ENCODE data around the gene CCR5AS.

CCR5AS gene

DNA sequence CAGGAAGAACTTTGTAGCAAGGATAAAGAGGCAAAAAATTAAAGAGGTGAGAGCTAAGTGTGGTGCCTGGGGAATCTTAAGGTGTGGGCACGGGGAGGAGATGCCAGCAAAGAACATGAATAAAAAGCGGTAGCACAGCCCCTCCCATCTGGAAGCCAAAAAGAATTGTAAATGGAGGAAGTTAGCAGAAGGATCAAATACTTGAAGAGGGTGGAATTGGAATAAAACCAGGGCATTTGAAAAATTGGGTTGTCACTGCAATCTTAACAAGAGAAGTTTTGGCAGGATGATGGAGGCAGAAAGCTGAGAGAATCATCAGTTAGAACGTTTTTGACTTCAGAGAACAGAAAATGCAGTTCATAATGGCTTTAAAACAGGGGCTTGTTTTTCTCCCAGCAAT is 50.6 kb downstream of the CCR5AS start:
- DNase-seq: no peak
- H3K9me3 ChIP-seq: no peaks in the 10 kb centered on the region
- intact Hi-C loops (cut with DNase I; ENCODE audit: low total_unique reads): no loop called here
- peak overlapping the region in 4 of 8 donors; percentile 23 to 64 (median 32) for H3K4me3 ChIP-seq
- H3K36me3 ChIP-seq: no peaks in the 10 kb centered on the region
- H3K27me3 ChIP-seq (replicated peaks in 1 of 7): no peaks in the 10 kb centered on the region
- WGBS, 5 donors: 56 to 76% (median 64%) methylated on average over 3 of the region's 3 CpGs
- TF ChIP-seq POLR2AphosphoS5 (IDR thresholded peaks at IDR 0.05) (no peak), POLR2A (IDR thresholded peaks at IDR 0.05) (no peak)
- TF ChIP-seq, protein P1, sequence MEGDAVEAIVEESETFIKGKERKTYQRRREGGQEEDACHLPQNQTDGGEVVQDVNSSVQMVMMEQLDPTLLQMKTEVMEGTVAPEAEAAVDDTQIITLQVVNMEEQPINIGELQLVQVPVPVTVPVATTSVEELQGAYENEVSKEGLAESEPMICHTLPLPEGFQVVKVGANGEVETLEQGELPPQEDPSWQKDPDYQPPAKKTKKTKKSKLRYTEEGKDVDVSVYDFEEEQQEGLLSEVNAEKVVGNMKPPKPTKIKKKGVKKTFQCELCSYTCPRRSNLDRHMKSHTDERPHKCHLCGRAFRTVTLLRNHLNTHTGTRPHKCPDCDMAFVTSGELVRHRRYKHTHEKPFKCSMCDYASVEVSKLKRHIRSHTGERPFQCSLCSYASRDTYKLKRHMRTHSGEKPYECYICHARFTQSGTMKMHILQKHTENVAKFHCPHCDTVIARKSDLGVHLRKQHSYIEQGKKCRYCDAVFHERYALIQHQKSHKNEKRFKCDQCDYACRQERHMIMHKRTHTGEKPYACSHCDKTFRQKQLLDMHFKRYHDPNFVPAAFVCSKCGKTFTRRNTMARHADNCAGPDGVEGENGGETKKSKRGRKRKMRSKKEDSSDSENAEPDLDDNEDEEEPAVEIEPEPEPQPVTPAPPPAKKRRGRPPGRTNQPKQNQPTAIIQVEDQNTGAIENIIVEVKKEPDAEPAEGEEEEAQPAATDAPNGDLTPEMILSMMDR (IDR thresholded peaks at IDR 0.05 in 8 of 11, conservative IDR thresholded peaks at IDR 0.05 in 3 of 11): no peak
- H3K27ac ChIP-seq: peak overlapping the region in 3 of 8 donors; percentile 55 to 76 (median 72)
- peaks cover 7 to 88% (median 41%) of the 10 kb centered on the region in 6 donors for H3K4me1 ChIP-seq

DNA sequence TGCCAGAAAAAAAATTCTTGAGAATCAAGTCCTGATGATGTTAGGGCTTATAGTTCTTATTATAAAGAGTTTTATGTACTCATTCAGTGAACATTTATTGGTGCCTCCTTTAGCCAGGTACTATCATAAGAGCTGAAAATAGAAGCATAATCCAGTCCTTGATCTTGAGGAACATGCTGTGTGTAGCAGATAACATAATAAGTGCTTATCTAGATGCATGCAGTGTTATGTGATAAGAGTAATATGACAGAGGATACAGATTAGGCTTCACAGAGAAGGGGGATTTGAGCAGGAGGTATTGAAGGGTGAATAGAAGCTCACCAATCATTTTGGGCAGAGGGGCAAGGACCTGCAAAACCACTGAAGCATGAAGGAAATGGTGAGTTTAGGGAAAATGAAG is 51.9 kb downstream of the CCR5AS start:
- Histone ChIP-seq H3K9me3 (no peaks in the 10 kb centered on the region), H3K36me3 (no peaks in the 10 kb centered on the region), H3K4me1 (peaks cover 9 to 88% (median 41%) of the 10 kb centered on the region in 6 donors), H3K27me3 (replicated peaks in 1 of 7) (no peaks in the 10 kb centered on the region), H3K4me3 (peak overlapping the region in 4 of 8 donors; percentile 23 to 64 (median 32)), H3K27ac (peak overlapping the region in 4 of 8 donors; percentile 55 to 76 (median 68))
- intact Hi-C loops (cut with DNase I; ENCODE audit: low total_unique reads): no loop called here
- TF ChIP-seq POLR2AphosphoS5 (IDR thresholded peaks at IDR 0.05) (no peak), POLR2A (IDR thresholded peaks at IDR 0.05) (no peak)
- TF ChIP-seq, protein P1 (IDR thresholded peaks at IDR 0.05 in 8 of 11, conservative IDR thresholded peaks at IDR 0.05 in 3 of 11): no peak
- DNase-seq: no peak

DNA sequence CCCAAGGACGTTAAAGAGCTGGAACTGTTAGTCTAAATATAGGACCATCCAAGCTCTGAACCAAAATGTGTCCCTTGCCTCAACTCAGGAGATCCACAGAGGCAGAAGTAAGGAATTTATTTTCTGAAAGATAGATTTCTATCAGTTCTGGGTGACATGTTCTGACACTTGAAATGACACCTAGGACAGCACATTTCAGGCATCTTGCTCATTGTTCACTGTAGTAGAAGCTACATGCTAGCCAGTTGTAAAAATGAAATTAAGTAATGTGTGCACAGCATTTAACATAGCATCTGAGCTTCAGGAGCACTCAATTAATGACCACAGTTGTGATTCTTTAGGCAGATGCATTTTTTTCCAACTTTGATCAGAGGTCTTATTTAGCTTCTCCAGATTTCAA is 52.4 kb downstream of the CCR5AS start:
- TF ChIP-seq POLR2AphosphoS5 (IDR thresholded peaks at IDR 0.05): no peak
- TF ChIP-seq, protein P1 (IDR thresholded peaks at IDR 0.05 in 8 of 11, conservative IDR thresholded peaks at IDR 0.05 in 3 of 11): no peak
- TF ChIP-seq POLR2A (IDR thresholded peaks at IDR 0.05): no peak
- H3K36me3 ChIP-seq: no peaks in the 10 kb centered on the region
- no peak for DNase-seq
- peaks cover 7 to 88% (median 42%) of the 10 kb centered on the region in 6 donors for H3K4me1 ChIP-seq
- no peaks in the 10 kb centered on the region for H3K27me3 ChIP-seq (replicated peaks in 1 of 7)
- H3K4me3 ChIP-seq: peak overlapping the region in 5 of 8 donors; percentile 4 to 64 (median 29)
- 27 to 70% (median 42%) methylated on average over 1 of the region's 1 CpG for WGBS, 5 donors
- H3K27ac ChIP-seq: peak overlapping the region in 5 of 8 donors; percentile 7 to 76 (median 64)
- intact Hi-C loops (cut with DNase I; ENCODE audit: low total_unique reads): no loop called here
- no peaks in the 10 kb centered on the region for H3K9me3 ChIP-seq

DNA sequence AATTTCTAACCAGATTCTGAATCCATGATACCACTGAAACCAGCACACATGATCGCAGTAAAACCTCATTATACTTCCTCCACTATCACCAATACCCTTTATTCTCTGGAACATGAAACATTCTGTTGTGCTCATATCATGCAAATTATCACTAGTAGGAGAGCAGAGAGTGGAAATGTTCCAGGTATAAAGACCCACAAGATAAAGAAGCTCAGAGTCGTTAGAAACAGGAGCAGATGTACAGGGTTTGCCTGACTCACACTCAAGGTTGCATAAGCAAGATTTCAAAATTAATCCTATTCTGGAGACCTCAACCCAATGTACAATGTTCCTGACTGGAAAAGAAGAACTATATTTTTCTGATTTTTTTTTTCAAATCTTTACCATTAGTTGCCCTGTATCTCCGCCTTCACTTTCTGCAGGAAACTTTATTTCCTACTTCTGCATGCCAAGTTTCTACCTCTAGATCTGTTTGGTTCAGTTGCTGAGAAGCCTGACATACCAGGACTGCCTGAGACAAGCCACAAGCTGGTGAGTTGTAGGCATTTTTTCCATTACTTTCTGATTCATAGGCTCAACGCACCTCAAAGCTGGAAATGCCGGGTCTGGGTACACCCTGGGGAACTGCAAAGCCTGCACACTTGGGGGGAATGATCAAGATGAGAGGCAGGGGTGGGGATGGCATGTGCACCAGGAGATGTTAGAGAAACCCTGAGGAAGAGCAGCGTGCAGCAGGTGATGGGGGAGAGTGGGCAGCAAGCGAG is 53.0 kb downstream of the CCR5AS start, which contains the start of gene CCR2:
Gene CCR2 (plus strand): TSS at position 465 of the 764 bp plus-strand sequence. CDS start 3,417 bp downstream, outside the sequence.
- DNase-seq: no peak
- intact Hi-C loops (cut with DNase I; ENCODE audit: low total_unique reads): no loop called here
- peak within 1 kb of the TSS in 5 of 8 donors; percentile 4 to 64 (median 29) for H3K4me3 ChIP-seq
- H3K9me3 ChIP-seq: no peaks in the 10 kb centered on the region
- H3K36me3 ChIP-seq: no peaks in the 10 kb centered on the region
- TF ChIP-seq POLR2AphosphoS5 (IDR thresholded peaks at IDR 0.05) (no peak), POLR2A (IDR thresholded peaks at IDR 0.05) (no peak)
- TF ChIP-seq, protein P1 (IDR thresholded peaks at IDR 0.05 in 8 of 11, conservative IDR thresholded peaks at IDR 0.05 in 3 of 11): no peak
- peak within 1 kb of the TSS in 5 of 8 donors; percentile 7 to 76 (median 64) for H3K27ac ChIP-seq
- peaks cover 13 to 90% (median 48%) of the 10 kb centered on the region in 6 donors for H3K4me1 ChIP-seq
- WGBS, 5 donors: 44 to 61% (median 46%) methylated on average over 7 of the region's 7 CpGs
- H3K27me3 ChIP-seq (replicated peaks in 1 of 7): no peaks in the 10 kb centered on the region

Measured in spleen (tissue), 11 donors.